Colon (tissue), 2 donors: Measurements from ENCODE around the gene FZR1.
"Not testable (repeated sequence)": the region's sequence is repeated elsewhere in the genome, so short reads cannot be mapped to it uniquely, and the experiment has no call there.

Source experiments
- FAIRE-seq: peaks from 2 replicates; lab custom pipeline; 2012; peaks lifted over from hg19 to GRCh38; lab: Jason Lieb, UNC
- donor health status: control.
- donor health status: control.

Gene FZR1

DNA sequence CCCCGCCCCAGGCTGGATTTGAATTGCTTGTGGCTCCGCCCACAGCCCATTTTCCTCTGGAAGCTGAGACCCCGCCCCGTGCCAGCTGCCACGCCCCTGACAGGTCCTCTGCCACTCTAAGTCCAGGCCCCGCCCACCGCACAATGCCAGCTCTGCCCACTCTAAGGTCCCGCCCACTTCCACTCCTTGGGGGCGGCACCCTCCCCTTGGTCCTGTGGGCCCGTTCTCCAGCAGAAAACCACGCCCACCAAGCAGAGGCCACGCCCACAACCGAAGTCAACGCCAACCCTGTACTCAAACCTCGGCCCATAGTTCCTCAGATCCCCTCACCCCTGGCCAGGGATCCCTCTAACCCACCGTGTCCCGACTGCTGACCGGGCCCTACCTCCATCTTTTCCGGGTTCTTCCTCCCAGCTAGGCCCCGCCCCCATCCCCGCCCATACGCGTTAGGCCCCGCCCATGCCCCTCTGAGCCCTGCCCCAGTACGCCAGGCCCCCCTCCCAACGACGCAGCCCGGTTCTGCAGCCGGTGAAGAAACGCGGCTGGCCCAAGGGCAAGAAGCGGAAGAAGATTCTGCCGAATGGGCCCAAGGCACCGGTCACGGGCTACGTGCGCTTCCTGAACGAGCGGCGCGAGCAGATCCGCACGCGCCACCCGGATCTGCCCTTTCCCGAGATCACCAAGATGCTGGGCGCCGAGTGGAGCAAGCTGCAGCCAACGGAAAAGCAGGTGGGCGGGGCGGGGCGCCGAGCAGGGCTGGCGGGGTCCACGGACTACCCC lies 67.9 kb downstream of the FZR1 start:
- FAIRE-seq = no peak

DNA sequence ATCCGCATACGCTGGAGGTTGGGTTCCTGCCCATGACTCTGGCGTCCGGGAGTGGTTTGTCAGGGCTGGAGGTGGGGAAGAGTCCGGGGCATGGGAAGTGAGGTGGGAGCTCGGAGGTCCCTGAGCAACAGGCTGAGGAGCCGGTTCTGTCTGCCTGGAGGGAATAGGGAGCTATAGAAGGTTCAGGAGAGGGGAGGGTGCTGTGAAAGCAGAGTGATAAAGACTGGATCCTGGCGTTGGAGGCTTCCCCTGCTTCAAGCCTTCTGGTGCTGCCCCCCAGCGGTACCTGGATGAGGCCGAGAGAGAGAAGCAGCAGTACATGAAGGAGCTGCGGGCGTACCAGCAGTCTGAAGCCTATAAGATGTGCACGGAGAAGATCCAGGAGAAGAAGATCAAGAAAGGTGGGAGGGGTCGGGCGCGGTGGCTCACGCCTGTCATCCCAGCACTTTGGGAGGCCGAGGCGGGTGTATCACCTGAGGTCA lies 69.2 kb downstream of the FZR1 start:
- FAIRE-seq = no peak

DNA sequence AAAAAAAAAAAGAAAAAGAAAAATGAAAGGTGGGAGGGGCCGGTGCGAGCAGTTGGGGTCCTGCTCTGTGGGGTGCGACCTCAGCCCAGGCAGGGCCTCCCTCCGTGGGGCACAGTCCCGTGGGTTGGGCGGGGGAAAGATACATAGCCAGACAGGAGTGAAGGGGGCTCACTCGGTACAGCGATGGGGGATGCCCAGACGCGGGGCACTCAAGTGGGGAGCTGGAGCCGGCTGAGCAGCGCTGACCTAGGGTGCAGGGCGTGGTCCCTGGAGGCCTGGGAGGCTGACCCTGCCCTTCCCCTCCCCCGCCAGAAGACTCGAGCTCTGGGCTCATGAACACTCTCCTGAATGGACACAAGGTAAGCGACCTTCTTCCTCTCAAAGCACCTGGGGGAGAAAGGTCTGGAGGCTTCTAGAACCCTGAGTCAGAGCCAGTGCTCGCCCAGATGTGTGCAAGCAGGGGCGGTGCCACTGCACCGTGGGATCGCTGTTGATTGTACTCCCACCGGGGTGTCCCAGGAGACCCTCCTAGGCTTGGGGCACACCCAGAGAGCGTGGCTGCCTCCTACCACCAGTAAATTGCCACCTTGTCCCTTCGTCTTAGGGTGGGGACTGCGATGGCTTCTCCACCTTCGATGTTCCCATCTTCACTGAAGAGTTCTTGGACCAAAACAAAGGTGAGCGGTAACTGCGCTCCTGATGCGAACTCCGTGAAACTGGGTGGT lies 70.0 kb downstream of the FZR1 start:
- no peak for FAIRE-seq

DNA sequence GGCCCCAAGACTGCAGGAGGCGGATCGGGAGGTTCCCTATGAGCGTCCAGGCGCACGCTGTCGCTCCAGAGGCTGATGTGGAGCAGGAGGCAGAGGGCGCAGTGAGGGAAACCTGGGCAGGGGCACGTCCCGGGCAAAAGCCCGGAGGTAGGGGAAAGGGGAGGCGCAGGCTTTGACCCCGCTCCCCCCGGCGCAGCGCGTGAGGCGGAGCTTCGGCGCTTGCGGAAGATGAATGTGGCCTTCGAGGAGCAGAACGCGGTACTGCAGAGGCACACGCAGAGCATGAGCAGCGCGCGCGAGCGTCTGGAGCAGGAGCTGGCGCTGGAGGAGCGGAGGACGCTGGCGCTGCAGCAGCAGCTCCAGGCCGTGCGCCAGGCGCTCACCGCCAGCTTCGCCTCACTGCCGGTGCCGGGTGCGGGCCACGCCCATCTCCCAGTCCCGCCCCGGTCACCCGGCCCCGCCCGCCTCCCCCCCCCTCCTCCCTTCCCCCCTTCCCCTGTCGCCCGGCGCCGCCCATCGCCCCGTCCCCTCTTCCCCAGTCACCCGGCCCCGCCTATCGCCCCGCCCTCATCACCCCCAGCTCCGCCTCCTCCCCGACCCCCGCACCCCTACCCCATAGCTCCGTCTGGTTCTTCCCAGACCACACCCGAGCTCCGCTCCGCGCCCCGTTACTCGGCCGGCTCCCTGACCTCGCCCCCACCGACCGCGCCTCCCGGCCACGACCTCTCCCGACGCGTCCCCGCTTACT lies 70.8 kb downstream of the FZR1 start:
- FAIRE-seq = no peak

DNA sequence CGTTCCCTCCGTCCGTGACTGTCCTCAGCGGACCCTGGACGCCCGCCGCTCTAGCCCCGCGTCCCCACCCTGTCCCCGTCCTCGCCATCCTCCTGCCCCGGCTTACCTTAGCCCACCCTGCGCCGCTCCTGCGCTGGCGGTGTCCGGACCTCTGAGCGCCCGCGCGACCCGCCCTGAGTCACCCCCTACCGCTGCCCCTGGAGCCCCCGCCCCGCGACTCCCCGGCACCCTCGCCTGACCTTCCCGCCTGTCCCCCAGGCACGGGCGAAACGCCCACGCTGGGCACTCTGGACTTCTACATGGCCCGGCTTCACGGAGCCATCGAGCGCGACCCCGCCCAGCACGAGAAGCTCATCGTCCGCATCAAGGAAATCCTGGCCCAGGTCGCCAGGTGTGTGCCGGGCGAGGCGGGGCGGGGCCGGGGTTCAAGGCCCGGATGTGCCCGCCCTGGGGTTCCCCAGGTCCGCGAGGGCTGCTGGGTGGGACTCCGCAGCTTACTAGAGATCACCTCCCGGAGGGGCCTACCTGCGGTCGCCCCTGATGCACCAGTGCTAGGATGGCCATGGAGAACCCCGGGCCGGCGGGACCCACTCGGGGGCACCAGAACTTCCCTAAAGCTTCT lies 71.7 kb downstream of the FZR1 start:
- FAIRE-seq = no peak

DNA sequence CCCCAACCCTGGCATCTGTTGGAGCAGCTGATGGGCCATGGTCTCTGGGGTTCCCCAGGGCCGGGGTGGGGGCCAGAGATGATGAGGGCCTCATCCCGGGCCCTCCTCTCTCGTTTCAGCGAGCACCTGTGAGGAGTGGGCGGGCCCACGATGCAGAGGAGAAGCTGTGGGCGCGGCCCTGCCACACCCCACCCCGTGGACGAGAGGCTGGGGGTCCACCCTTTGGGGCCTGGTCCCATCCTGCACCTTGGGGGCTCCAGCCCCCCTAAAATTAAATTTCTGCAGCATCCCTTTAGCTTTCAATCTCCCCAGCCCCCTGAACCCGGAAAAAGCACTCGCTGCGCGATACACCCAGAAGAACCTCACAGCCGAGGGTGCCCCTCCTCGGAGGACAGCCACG lies 72.3 kb downstream of the FZR1 start:
- no peak for FAIRE-seq

DNA sequence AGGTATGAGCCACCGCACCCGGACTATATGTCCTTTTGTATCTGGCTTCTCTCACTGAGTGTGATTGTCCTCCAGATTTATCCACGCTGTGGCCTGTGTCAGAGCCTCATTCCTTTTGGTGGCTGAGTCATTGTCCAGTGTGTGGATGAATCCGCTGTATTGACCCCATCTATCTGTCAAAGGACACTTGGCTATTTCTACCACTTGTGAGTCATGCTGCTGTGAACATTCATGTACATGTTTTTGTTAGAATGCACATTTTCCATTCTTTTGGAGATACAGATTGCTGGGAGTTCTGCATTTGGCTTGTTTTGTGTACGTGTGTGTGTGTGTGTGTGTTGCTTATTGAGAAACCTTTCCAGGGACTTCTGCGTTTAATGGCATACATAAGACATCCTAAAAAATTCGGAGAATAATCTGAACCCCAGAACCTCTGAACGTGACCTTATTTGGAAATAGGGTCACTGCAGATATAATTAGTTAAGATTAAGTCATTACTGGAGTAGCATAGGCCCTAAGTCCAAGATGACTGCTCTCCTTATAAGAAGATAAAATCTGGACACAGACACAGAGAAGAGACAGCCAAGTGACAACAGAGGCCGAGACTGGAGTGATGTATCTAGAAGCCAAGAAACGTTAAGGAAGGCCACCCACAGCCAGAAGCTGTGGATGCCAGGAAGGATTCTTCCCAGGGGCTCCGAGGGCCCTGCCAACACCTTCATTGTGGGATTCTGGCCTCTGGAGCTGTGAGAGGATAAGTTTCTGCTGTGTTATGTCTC lies 74.2 kb downstream of the FZR1 start:
- FAIRE-seq = no peak

DNA sequence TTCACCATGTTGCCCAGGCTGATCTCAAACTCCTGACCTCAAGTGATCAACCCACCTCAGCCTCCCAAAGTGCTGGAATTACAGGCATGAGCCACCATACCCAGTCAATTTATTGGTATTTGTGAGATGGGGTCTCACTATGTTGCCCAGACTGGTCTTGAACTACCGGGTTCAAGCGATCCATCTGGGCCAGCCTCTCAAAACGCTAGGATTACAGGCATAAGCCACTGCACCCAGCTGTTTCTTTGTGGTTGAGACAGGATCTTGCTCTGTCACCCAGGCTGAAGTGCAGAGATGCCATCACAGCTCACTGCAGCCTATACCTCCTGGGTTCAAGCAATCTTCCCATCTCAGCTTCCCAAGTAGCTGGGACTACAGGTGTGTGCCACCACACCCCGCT lies 75.7 kb downstream of the FZR1 start:
- FAIRE-seq = not testable (repeated sequence)

DNA sequence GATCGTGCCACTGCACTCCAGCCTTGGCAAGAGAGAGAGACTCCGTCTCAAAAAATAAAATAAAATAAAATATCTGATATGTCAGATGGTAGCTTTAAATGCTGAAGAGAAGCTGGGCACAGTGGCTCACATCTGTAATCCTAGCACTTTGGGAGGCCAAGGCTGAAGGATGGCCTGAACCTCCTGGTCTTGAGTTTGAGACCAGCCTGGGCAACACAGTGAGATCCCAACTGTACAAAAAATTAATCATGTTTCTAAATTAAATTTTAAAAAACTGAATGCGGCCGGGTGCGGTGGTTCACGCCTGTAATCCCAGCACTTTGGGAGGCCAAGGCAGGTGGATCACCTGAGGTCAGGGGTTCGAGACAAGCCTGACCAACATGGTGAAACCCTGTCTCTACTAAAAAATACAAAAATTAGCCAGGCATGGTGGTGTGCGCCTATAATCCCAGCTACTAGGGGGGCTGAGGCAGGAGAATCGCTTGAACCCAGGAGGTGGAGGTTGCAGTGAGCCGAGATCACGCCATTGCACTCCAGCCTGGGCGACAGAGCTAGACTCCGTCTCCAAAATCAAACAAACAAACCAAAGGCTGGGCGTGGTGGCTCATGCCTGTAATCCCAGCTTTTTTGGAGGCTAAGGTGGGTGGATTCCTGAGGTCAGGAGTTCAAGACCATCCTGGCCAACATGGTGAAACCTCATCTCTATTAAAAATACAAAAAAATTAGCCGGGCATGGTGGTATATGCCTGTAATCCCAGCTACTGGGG lies 78.1 kb downstream of the FZR1 start:
- not testable (repeated sequence) for FAIRE-seq

DNA sequence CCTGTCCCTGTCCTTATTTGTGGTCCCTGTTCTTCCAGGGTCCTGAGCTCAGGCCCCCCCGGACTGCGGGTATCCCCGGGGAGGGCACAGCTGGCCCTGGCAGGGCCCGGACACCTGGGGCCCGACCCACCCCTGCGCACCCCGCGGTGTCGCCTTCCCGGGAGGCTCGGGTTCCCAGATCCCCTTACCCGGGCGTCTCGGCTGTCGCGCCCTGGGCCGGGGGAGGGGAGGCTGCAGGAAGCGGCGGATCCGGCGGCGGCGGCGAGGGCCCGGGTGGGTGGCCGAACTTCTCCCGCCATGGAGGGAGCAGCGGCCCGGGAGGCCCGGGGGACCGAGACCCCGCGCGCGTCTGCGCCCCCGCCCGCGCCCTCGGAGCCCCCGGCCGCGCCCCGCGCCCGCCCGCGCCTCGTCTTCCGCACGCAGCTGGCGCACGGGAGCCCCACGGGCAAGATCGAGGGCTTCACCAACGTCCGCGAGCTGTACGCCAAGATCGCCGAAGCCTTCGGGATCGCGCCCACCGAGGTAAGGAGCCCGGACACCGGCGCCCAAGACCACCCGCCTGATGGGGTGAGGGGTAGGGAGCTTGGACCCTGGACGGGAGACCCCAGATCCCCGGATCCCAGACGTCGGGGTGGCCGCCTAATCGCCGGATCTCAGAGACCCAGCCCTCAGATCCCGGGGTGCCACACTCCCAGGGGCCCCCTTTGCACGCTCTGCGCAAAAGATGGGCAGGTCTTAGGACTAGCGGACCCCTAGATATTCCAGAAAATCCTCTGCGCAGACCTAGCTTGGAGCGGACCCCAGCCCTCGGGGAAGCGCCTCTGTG lies 79.4 kb downstream of the FZR1 start, which contains the start of gene GIPC3:
Gene GIPC3, plus strand, starts transcription at position 178 of the 826 bp plus-strand sequence. Its CDS starts 120 bp downstream, at position 298.
- FAIRE-seq = no peak

DNA sequence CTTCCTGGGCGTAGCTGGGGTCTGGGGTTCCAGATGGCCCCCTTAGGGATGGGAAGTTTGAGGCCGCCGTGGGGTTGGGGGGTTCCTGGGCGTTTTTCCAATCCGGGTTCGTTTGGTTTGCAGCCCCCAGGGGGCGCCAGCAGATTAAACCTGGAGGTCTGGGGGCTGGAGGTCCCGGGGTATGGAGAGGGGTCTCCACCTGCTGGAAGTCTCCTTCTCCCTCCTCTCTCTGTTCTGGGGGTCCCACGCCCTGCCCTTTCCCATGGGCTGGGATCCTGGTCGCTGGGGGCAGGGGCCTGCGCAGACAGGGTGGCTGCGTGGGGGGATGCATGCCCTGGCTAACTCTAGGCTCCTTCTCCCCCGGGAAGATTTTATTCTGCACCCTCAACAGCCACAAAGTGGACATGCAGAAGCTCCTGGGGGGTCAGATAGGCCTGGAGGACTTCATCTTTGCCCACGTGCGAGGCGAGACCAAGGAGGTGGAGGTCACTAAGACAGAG lies 80.1 kb downstream of the FZR1 start:
- FAIRE-seq = no peak

DNA sequence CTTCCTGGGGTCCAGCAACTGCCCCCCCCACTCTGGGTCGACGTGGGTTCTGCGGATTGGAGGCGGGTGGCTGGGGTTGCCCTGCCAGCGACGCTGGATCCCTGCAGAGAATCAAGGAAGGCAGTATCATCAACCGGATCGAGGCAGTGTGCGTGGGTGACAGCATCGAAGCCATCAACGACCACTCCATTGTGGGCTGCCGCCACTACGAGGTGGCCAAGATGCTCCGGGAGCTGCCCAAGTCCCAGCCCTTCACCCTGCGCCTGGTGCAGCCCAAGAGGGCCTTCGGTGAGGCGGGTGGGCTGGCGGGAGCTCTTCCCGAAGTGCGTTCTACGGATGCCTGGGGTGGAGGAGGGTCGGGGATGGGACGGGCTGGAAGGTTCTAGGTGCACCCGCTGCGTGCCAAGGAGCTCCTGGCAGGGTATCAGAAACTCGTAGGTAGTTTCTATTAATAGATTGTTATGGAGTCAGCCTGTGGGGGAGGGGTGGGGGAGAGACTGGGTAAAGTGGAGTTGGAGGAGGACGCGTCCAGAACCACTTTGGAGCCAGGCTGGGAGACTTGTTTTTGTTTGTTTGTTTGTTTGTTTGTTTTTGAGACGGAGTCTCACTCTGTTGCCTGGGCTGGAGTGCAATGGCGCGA lies 80.7 kb downstream of the FZR1 start:
- no peak for FAIRE-seq
